ENCODE results near the gene CTIF.

The CTIF gene

GRCh38 chr18:48683197-48683596, 144.4 kb downstream of the CTIF start:
- no peak for TF ChIP-seq CTCF (IDR thresholded peaks at IDR 0.05; ENCODE audit: low read depth, low read length, missing control alignments)
- no peak for DNase-seq (ENCODE audit: extremely low read depth, low read depth)
- no peak overlapping the region for H3K4me3 ChIP-seq (replicated peaks; ENCODE audit: low read depth, low read length)

- no peak for TF ChIP-seq CTCF (IDR thresholded peaks at IDR 0.05; ENCODE audit: low read depth, low read length, missing control alignments)
- DNase-seq (ENCODE audit: extremely low read depth, low read depth) = no peak
These were observed 144.8 kb downstream of the CTIF start for GRCh38 chr18:48683661-48684060.

GRCh38 chr18:48687346-48688042, 148.7 kb downstream of the CTIF start:
- H3K4me3 ChIP-seq (replicated peaks; ENCODE audit: low read depth, low read length) = no peak overlapping the region
- TF ChIP-seq CTCF (IDR thresholded peaks at IDR 0.05; ENCODE audit: low read depth, low read length, missing control alignments) = no peak
- no peak for DNase-seq (ENCODE audit: extremely low read depth, low read depth)

More at GRCh38 chr18:48683661-48684060, 144.8 kb downstream of the CTIF start:
- no peak overlapping the region for H3K4me3 ChIP-seq (replicated peaks; ENCODE audit: low read depth, low read length)

- no peak for TF ChIP-seq CTCF (IDR thresholded peaks at IDR 0.05; ENCODE audit: low read depth, low read length, missing control alignments)
- no peak overlapping the region for H3K4me3 ChIP-seq (replicated peaks; ENCODE audit: low read depth, low read length)
- no peak for DNase-seq (ENCODE audit: extremely low read depth, low read depth)
These were observed 150.1 kb downstream of the CTIF start for GRCh38 chr18:48688961-48689360.

- H3K4me3 ChIP-seq (replicated peaks; ENCODE audit: low read depth, low read length) = no peak overlapping the region
- no peak for DNase-seq (ENCODE audit: extremely low read depth, low read depth)
- TF ChIP-seq CTCF (IDR thresholded peaks at IDR 0.05; ENCODE audit: low read depth, low read length, missing control alignments) = no peak
These were observed 150.7 kb downstream of the CTIF start for GRCh38 chr18:48689548-48689947.

GRCh38 chr18:48690494-48690893, 151.7 kb downstream of the CTIF start:
- DNase-seq (ENCODE audit: extremely low read depth, low read depth) = no peak
- no peak for TF ChIP-seq CTCF (IDR thresholded peaks at IDR 0.05; ENCODE audit: low read depth, low read length, missing control alignments)
- no peak overlapping the region for H3K4me3 ChIP-seq (replicated peaks; ENCODE audit: low read depth, low read length)

- no peak for TF ChIP-seq CTCF (IDR thresholded peaks at IDR 0.05; ENCODE audit: low read depth, low read length, missing control alignments)
- H3K4me3 ChIP-seq (replicated peaks; ENCODE audit: low read depth, low read length) = no peak overlapping the region
- no peak for DNase-seq (ENCODE audit: extremely low read depth, low read depth)
These were observed 154.2 kb downstream of the CTIF start for GRCh38 chr18:48693006-48693405.

All from HFF-Myc (cell line).